NT2/D1 (cell line): ENCODE results near the gene PTRHD1.

ENCODE experiments used
- SUZ12 ChIP-seq: IDR thresholded peaks from 2 replicates; pipeline ENCODE4 v1.6.1; 2011; ENCODE audit not compliant: insufficient read length, insufficient read depth; ENCODE audit errors: extremely low read depth
- YY1 ChIP-seq: IDR thresholded peaks from 2 replicates; pipeline ENCODE4 v1.6.1; 2011; ENCODE audit not compliant: insufficient read length, insufficient read depth
- ZNF274 ChIP-seq: IDR thresholded peaks from 2 replicates; pipeline ENCODE4 v1.6.1; 2011; ENCODE audit warnings: mild to moderate bottlenecking, low read depth, low read length

- TF ChIP-seq ZNF274 (no peak), YY1 (no peak), SUZ12 (no peak)
Measured at GRCh38 chr2:24840962-24841945, 48.1 kb upstream of the PTRHD1 start.
